Ishikawa (cell line): Measurements from ENCODE around the gene FHIT.

Experiments used
- CEBPB ChIP-seq: IDR thresholded peaks from 2 replicates; pipeline ENCODE4 v1.6.1; 2012
- CREB1 ChIP-seq: IDR thresholded peaks from 2 replicates; pipeline ENCODE4 v1.6.1; 2012; ENCODE audit warnings: low read depth
- EGR1 ChIP-seq: IDR thresholded peaks from 2 replicates; pipeline ENCODE4 v1.6.1; 2012
- EP300 ChIP-seq: IDR thresholded peaks from 2 replicates; pipeline ENCODE4 v1.6.1; 2012; ENCODE audit warnings: borderline replicate concordance
- FOXM1 ChIP-seq: IDR thresholded peaks from 2 replicates; pipeline ENCODE4 v1.6.1; 2012; ENCODE audit warnings: low read depth, borderline replicate concordance
- MAX ChIP-seq: IDR thresholded peaks from 2 replicates; pipeline ENCODE4 v1.6.1; 2012
- NFIC ChIP-seq: IDR thresholded peaks from 2 replicates; pipeline ENCODE4 v1.6.1; 2012
- RAD21 ChIP-seq: IDR thresholded peaks from 2 replicates; pipeline ENCODE4 v1.6.1; 2012; ENCODE audit warnings: low read depth
- REST ChIP-seq: IDR thresholded peaks from 2 replicates; pipeline ENCODE4 v1.6.1; 2012; ENCODE audit warnings: low read depth, mild to moderate bottlenecking
- TAF1 ChIP-seq: IDR thresholded peaks from 2 replicates; pipeline ENCODE4 v1.6.1; 2012; ENCODE audit warnings: low read depth, mild to moderate bottlenecking
- TCF12 ChIP-seq: IDR thresholded peaks from 2 replicates; pipeline ENCODE4 v1.6.1; 2012; ENCODE audit warnings: low read depth
- TEAD4 ChIP-seq: IDR thresholded peaks from 2 replicates; pipeline ENCODE4 v1.6.1; 2012
- USF1 ChIP-seq: IDR thresholded peaks from 2 replicates; pipeline ENCODE4 v1.6.1; 2012
- YY1 ChIP-seq: IDR thresholded peaks from 2 replicates; pipeline ENCODE4 v1.6.1; 2012; ENCODE audit warnings: low read depth
- ZBTB7A ChIP-seq: IDR thresholded peaks from 2 replicates; pipeline ENCODE4 v1.6.1; 2012; ENCODE audit warnings: low read depth

The FHIT gene

GRCh38 chr3:60698117-60698516 is 553.1 kb downstream of the FHIT start:
- TF ChIP-seq EP300 = peak; percentile 72
- no peak for TF ChIP-seq TAF1
- peak; percentile 68 for TF ChIP-seq TCF12
- TF ChIP-seq CEBPB = no peak
- no peak for TF ChIP-seq RAD21
- TF ChIP-seq CREB1 = no peak
- TF ChIP-seq NFIC = peak; percentile 72
- no peak for TF ChIP-seq MAX
- no peak for TF ChIP-seq EGR1
- peak; percentile 44; the same call in 1 of the 2 replicates for TF ChIP-seq TEAD4
- TF ChIP-seq USF1 = no peak
- TF ChIP-seq ZBTB7A = no peak
- TF ChIP-seq FOXM1 = peak; percentile 53
- no peak for TF ChIP-seq REST
- no peak for TF ChIP-seq YY1

GRCh38 chr3:60697132-60697531 is 554.1 kb downstream of the FHIT start:
- TF ChIP-seq NFIC (no peak), TEAD4 (no peak), YY1 (no peak), ZBTB7A (no peak), CEBPB (no peak), RAD21 (no peak)

- no peak for TF ChIP-seq TAF1
- TF ChIP-seq YY1 = no peak
- TF ChIP-seq TEAD4 = no peak
These were observed 554.7 kb downstream of the FHIT start for GRCh38 chr3:60696428-60697125.

GRCh38 chr3:60675424-60675823 is 575.8 kb downstream of the FHIT start:
- TF ChIP-seq CREB1 (no peak), ZBTB7A (no peak), REST (no peak), NFIC (no peak), CEBPB (no peak), TCF12 (no peak)

- no peak for TF ChIP-seq USF1
- TF ChIP-seq EP300 = no peak
- no peak for TF ChIP-seq NFIC
- TF ChIP-seq REST = no peak
- no peak for TF ChIP-seq MAX
- TF ChIP-seq TEAD4 = no peak
- TF ChIP-seq EGR1 = no peak
- TF ChIP-seq ZBTB7A = no peak
- TF ChIP-seq RAD21 = no peak
- no peak for TF ChIP-seq CREB1
- TF ChIP-seq YY1 = no peak
- no peak for TF ChIP-seq FOXM1
These were observed 576.4 kb downstream of the FHIT start for GRCh38 chr3:60674870-60675269.
